Left ventricle myocardium inferior (tissue), 1 donor: ENCODE results near the gene SORCS2. TPM values are rescaled to one million over a fixed set of nuclear protein-coding genes. Genes with fewer than 3 reads are reported as not detected.

ENCODE experiments used
- DNase-seq: peaks from one replicate; pipeline ENCODE4 v3.0.0-alpha.2; 2020
- H3K27ac ChIP-seq: fragments of 200-600 bp; replicated peaks from 2 replicates; pipeline ENCODE4 v1.8.0; 2021
- H3K27me3 ChIP-seq: fragments of 200-600 bp; 2 replicates; pipeline ENCODE4 v1.8.0; 2021; ENCODE audit warnings: low read depth
- H3K36me3 ChIP-seq: fragments of 200-600 bp; 2 replicates; pipeline ENCODE4 v1.8.0; 2021
- H3K4me1 ChIP-seq: fragments of 200-600 bp; 2 replicates; pipeline ENCODE4 v1.8.0; 2021
- H3K4me3 ChIP-seq: fragments of 200-600 bp; 2 replicates; pipeline ENCODE4 v1.8.0; 2021; ENCODE audit warnings: mild to moderate bottlenecking, moderate library complexity
- H3K9me3 ChIP-seq: fragments of 200-600 bp; replicated peaks from 2 replicates; pipeline ENCODE4 v1.8.0; 2021
- intact Hi-C: fragments of 100-400 bp; cut with micrococcal nuclease; formaldehyde crosslinking; loops from one replicate; pipeline ENCODE4 v1.11.0; 2022
- total RNA-seq: library from RNA; stranded (reverse); fragmentation: NEBNext Ultra II Directional; extraction: Animal tissue kit (Norgen Biotek cat#: 25700); gene quantifications from one replicate; pipeline ENCODE4 v1.2.1, GENCODE V29; 2021
- TF ChIP-seq, protein P1 (sequence below): fragments of 200-600 bp; IDR thresholded peaks from 2 replicates; pipeline ENCODE4 v1.8.0; 2021; ENCODE audit warnings: antibody characterized with exemption, mild to moderate bottlenecking, borderline replicate concordance
- donor health status: DM: no; HTN: yes; CAD: no; lungs with severe emphysema.

SORCS2 gene
- total RNA-seq, 1 donor from 2014 or later = 1.2 TPM

DNA sequence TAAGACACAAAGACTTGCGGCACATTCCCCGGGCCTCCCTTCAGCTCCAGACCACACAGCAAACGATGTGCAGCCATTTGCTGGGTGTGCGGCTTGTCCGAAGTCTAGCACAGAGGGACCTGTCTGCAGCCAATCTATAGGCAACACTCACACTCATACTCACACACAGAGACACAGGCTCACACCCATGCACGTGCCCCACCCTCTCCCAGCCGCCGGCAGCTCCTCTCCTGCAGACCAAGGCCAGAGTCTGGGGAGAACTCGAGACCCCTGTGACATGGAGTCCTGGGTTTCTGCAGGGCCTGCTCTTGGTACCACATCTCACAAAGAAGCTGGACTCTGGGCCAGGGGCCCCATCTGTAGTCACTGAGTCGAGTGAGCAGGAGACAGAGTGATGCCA lies 487.8 kb downstream of the SORCS2 start:
- H3K4me1 ChIP-seq = no peaks in the 10 kb centered on the region
- H3K9me3 ChIP-seq = peaks cover 13% of the 10 kb centered on the region
- H3K27me3 ChIP-seq = peaks cover 41% of the 10 kb centered on the region
- no peak for DNase-seq
- H3K36me3 ChIP-seq = no peaks in the 10 kb centered on the region
- TF ChIP-seq, protein P1, sequence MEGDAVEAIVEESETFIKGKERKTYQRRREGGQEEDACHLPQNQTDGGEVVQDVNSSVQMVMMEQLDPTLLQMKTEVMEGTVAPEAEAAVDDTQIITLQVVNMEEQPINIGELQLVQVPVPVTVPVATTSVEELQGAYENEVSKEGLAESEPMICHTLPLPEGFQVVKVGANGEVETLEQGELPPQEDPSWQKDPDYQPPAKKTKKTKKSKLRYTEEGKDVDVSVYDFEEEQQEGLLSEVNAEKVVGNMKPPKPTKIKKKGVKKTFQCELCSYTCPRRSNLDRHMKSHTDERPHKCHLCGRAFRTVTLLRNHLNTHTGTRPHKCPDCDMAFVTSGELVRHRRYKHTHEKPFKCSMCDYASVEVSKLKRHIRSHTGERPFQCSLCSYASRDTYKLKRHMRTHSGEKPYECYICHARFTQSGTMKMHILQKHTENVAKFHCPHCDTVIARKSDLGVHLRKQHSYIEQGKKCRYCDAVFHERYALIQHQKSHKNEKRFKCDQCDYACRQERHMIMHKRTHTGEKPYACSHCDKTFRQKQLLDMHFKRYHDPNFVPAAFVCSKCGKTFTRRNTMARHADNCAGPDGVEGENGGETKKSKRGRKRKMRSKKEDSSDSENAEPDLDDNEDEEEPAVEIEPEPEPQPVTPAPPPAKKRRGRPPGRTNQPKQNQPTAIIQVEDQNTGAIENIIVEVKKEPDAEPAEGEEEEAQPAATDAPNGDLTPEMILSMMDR = no peak
- H3K27ac ChIP-seq = no peak overlapping the region
- H3K4me3 ChIP-seq = no peak overlapping the region
- intact Hi-C loops = no loop called here

DNA sequence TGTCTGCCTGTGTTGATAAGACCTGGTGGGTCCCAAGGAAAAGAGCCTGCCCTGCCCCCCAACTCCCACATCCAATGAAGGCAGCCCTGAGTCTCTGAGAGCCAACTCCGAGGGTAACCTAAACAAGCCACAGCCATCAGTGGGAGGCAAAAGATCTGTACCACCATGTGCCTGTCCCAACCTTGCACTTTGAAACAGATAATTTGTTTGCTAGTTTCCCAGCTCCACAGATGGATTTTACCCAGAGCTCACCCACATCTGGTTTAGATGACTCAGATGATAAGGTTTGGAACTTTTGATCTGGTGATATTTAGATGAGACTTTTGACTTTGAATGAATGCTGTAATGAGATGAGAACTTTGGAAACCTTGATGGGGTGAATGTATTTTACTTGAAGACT lies 488.4 kb downstream of the SORCS2 start:
- Histone ChIP-seq H3K9me3 (peaks cover 13% of the 10 kb centered on the region), H3K27ac (no peak overlapping the region), H3K36me3 (no peaks in the 10 kb centered on the region), H3K4me1 (no peaks in the 10 kb centered on the region), H3K4me3 (no peak overlapping the region), H3K27me3 (peaks cover 34% of the 10 kb centered on the region)
- intact Hi-C loops = no loop called here
- DNase-seq = no peak
- TF ChIP-seq, protein P1 = no peak

DNA sequence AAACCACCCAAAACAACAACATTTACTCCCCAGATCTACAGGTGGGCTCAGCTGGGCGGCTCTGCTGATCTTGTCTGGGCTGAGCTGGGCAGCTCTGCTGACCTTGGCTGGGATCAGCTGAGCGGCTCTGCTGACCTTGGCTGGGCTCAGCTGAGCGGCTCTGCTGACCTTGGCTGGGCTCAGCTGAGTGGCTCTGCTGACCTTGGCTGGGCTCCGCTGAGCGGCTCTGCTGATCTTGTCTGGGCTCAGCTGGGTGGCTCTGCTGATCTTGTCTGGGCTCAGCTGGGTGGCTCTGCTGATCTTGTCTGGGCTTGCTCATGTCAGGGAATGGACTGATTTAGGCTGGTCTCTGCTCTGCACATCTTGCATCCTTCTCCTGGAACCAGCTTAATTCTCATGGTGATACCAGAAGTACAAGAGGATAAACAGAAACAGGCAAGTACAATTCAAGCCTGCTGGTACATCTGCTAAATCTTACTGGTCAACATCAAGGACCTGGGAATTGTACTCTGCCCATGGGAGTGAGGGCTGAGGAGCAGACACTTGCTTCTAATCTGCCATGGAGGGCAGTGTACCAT lies 490.9 kb downstream of the SORCS2 start:
- no peak overlapping the region for H3K4me3 ChIP-seq
- H3K36me3 ChIP-seq = no peaks in the 10 kb centered on the region
- intact Hi-C loops = no loop called here
- H3K4me1 ChIP-seq = no peaks in the 10 kb centered on the region
- TF ChIP-seq, protein P1 = no peak
- peaks cover 13% of the 10 kb centered on the region for H3K9me3 ChIP-seq
- DNase-seq = no peak
- H3K27ac ChIP-seq = no peak overlapping the region
- peaks cover 34% of the 10 kb centered on the region for H3K27me3 ChIP-seq

GRCh38 chr4:7684294-7684693 lies 492.0 kb downstream of the SORCS2 start:
- H3K9me3 ChIP-seq = peaks cover 13% of the 10 kb centered on the region
- intact Hi-C loops = no loop called here
- H3K4me3 ChIP-seq = no peak overlapping the region
- no peak overlapping the region for H3K27ac ChIP-seq
- H3K4me1 ChIP-seq = no peaks in the 10 kb centered on the region
- TF ChIP-seq, protein P1 = no peak
- H3K36me3 ChIP-seq = no peaks in the 10 kb centered on the region
- H3K27me3 ChIP-seq = peaks cover 29% of the 10 kb centered on the region
- no peak for DNase-seq

DNA sequence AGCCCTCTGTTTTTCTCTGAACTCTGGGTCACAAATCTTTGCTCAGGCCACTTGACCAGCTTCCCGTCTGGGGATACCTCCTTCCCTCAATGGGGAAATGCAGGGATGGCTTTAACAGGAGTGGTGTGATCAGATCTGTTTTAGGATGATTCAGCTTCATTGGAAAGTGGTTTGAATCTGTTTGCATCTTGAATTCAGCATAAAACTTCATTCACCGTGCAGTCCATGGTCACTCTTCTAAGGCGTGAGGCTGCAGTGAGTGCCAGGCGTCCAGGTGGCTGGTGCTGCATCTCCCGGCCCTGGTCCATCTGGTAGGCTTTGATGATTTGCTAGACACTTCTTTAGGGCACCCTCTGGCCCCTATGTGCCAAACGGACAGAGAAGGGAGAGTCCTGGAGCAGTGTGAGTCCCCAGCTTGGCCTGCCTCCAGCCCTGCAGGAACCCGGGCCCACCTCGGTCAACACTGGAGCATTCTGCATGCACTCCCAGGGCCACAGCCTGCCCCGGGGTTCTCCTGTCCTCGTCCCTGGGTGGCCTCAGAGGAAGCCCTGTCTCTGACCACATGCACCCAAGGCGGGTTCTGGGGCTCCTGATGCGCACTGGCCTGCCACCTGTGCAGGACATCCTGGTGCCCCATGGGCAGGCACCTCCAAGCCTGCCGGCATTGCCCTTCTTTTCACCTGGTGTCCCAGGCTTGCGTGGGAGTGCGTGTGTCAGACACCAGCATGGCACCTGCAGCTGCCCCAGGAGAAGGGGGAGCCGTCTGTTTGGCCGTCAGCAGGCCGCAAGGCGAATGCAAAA lies 493.9 kb downstream of the SORCS2 start:
- intact Hi-C loops = no loop called here
- no peak for DNase-seq

More for the DNA sequence above, 493.9 kb downstream of the SORCS2 start:
- Histone ChIP-seq H3K27me3 (peaks cover 28% of the 10 kb centered on the region), H3K27ac (no peak overlapping the region), H3K36me3 (no peaks in the 10 kb centered on the region), H3K4me1 (no peaks in the 10 kb centered on the region), H3K4me3 (no peak overlapping the region), H3K9me3 (peaks cover 13% of the 10 kb centered on the region)
- TF ChIP-seq, protein P1 = no peak
